Thyroid gland (tissue), 4 donors: ENCODE results near the gene ELMO1.

Source experiments
- POLR2A ChIP-seq, 2 donors: fragments of 450-650 bp; IDR thresholded peaks; one replicate each; pipeline ENCODE4 v1.6.1; 2017; ENCODE audit warnings: antibody characterized with exemption in 2 of 2, mild to moderate bottlenecking in 2 of 2, moderate library complexity in 1 of 2
- TF ChIP-seq, protein P1 (sequence below), 6 experiments: fragments of 200-600 bp in 3 of 6; fragments of 450-650 bp in 3 of 6; sonication (generic) in 3 of 6; IDR thresholded peaks; one replicate each; pipeline ENCODE4 v1.5.1; 2016 to 2019; ENCODE audit warnings: antibody characterized with exemption in 6 of 6, mild to moderate bottlenecking in 2 of 6, inconsistent platforms in 1 of 6, moderate library complexity in 1 of 6

DNA sequence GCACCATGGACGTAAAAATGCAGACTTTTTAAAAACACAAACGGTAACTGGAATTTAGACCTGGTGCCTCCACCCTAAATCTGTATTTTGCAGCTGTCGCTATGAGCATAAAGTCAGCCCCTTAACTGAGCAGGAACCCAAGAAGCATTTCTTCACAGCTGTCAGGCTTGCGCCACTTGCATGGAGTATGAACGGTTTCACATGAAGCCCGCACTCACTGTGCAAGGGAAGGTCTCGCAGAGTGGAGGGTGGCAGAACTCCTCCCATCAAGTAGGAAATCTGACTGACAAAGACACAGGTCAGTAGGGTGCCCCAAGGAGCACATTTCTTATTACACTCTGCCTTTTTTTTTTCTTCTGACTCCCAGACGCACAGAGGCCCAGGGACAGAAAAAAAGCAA is 58.5 kb downstream of the ELMO1 start:
- TF ChIP-seq, protein P1, sequence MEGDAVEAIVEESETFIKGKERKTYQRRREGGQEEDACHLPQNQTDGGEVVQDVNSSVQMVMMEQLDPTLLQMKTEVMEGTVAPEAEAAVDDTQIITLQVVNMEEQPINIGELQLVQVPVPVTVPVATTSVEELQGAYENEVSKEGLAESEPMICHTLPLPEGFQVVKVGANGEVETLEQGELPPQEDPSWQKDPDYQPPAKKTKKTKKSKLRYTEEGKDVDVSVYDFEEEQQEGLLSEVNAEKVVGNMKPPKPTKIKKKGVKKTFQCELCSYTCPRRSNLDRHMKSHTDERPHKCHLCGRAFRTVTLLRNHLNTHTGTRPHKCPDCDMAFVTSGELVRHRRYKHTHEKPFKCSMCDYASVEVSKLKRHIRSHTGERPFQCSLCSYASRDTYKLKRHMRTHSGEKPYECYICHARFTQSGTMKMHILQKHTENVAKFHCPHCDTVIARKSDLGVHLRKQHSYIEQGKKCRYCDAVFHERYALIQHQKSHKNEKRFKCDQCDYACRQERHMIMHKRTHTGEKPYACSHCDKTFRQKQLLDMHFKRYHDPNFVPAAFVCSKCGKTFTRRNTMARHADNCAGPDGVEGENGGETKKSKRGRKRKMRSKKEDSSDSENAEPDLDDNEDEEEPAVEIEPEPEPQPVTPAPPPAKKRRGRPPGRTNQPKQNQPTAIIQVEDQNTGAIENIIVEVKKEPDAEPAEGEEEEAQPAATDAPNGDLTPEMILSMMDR (IDR thresholded peaks at IDR 0.05) = no peak
- TF ChIP-seq POLR2A (IDR thresholded peaks at IDR 0.05) = no peak
